A549 treated with AZD2906 at 1 μM for 4 hours (cell line): Measurements from ENCODE around the gene AKAP8L. TPM values are rescaled to one million over a fixed set of nuclear protein-coding genes. Genes with fewer than 3 reads are reported as not detected.

Source experiments
- total RNA-seq: library from RNA; stranded (reverse); fragments of 200-300 nt; extraction: Qiagen RNA extraction; gene quantifications from 5 replicates; pipeline ENCODE4 v1.2.3, GENCODE V29; 2022

The AKAP8L gene, protein sequence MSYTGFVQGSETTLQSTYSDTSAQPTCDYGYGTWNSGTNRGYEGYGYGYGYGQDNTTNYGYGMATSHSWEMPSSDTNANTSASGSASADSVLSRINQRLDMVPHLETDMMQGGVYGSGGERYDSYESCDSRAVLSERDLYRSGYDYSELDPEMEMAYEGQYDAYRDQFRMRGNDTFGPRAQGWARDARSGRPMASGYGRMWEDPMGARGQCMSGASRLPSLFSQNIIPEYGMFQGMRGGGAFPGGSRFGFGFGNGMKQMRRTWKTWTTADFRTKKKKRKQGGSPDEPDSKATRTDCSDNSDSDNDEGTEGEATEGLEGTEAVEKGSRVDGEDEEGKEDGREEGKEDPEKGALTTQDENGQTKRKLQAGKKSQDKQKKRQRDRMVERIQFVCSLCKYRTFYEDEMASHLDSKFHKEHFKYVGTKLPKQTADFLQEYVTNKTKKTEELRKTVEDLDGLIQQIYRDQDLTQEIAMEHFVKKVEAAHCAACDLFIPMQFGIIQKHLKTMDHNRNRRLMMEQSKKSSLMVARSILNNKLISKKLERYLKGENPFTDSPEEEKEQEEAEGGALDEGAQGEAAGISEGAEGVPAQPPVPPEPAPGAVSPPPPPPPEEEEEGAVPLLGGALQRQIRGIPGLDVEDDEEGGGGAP
- total RNA-seq, result 35.0 to 40.5 TPM (median 38.1 TPM) in 5 replicates

DNA sequence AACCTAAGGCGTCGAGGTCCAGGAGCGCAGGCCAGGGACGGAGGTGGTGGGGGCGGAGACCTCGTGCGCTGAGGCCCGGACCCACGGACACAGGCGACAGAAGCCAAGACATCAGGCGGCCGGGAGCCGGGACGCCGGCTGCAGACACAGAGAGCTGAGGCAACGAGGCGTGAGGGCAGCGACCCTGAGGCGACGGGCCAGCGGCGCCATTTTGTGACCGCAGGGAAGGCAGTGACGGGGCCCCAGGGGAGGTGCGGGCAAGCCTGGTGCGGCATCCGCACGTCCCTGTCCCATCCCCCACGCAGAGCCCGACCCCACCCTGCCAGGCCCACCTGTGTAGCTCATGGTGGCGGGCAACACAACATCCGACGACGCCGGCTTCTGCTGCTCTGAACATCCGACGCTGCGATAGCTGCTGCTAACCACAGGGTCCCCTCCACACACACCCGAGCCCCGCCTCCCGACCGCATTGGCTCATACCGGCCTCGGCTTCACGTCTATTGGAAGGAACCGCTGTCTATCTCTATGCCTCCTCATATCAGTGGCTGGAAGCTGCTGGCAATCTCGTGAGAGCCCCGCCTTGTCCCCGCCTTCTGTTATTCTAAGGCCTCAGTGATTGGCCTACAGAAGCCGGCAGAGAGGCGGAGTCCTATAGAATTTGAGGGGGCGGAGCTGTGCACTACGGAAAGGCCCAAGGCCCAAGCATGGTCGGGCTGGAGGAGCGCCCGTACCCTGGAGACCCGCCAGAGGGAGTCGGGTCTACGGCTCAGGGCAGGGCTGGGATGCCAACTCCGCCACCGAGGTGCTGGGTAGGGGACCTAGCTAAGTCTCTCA lies at the start of gene AKAP8L:
Gene AKAP8L (minus strand): TSS at position 410 of the 834 bp plus-strand sequence. CDS start 65 bp downstream, at position 345.

DNA sequence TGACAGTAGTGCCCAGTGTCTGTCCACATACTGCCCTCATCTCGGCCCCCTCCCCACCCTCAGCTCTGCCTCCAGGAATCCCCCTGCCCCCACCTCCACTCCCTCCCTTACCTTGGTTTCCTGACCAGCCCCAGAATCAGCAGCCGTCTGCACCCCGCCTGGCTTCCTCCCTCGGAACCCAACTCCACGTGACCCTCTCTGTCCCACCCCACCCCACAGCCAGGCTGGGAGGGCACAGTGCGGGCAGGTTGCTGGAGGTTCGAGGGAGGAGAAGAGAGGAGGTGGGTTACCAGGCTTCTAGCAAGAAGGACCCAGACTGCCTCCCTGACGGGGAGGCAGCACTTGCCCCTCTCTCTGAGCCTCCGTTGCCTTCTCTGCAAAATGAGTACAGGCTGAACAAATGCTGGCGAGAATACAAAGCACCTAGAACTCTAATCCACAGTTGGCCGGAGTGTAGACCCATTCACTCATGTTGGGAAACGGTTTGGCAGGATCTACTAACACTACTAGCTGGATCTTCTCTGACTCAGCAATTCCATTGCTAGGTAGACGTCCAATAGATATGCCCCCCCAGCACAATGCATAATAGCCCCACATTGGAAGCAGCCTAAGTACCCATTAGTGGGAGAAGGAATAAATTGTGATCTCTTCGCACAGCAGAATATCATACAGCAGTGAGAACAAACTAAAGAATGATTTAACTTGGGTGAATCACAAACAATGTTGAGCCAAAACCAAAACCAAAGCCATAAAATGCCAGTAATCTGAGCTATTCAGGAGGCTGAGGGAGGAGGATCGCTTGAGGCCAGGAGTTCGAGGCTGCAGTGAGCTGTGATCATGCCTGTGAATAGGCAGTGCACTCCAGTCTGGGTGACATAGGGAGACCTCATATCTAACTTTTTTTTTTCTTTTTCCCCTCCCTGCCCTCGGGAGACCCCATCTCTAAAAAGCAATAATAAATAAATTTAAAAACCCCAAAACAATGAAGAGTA lies 45.9 kb upstream of the AKAP8L start, which contains the start of gene RASAL3:
Gene RASAL3 (minus strand): TSS at position 151 of the 992 bp plus-strand sequence. CDS start 186 bp downstream, outside the sequence.

DNA sequence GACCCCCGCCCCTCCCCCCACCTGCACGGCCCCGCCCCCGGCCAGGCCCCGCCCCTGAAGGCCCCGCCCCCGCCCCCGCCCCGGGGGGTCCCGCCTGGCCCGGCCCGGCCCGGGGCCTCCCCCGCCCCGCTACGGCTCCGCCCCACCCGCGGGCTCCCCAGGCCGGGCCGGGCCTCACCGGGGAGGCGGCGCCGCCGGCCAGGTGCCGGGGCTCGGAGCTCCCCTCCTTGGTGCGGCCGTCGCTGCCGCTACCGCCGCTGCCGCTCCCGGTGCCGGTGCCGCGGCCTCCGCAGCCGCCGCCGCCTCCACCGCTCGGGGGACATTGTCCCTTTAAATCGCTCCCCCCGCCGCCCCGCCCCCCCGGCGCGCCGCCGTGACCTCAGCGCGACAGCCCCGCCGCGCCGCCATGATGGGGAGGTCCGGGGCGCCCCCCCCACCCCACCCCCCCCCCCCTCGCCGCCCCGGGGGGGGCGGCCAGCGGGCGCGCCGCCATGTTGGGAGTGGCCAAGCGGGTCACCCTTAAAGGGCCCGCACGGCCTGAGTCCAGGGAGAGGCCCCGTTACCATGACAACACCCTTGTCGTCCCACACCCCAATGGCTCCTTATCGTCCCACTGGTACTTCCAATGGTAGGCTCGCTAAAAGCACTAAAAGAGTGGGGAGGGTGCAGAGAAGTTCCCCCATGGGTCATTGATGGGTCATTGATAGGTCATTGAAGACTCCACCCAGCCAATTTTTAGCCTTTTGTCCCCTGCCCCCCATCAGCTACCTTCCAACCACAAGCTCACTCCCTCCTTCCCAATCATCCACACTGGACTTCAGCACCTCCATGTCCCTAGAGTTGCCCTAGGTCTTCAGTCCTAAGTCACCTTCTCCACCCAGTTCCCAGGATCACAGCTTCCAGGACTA lies 31.1 kb upstream of the AKAP8L start, which contains the start of gene WIZ:
Gene WIZ (minus strand): TSS at position 337 of the 908 bp plus-strand sequence. CDS start 1,649 bp downstream, outside the sequence.

DNA sequence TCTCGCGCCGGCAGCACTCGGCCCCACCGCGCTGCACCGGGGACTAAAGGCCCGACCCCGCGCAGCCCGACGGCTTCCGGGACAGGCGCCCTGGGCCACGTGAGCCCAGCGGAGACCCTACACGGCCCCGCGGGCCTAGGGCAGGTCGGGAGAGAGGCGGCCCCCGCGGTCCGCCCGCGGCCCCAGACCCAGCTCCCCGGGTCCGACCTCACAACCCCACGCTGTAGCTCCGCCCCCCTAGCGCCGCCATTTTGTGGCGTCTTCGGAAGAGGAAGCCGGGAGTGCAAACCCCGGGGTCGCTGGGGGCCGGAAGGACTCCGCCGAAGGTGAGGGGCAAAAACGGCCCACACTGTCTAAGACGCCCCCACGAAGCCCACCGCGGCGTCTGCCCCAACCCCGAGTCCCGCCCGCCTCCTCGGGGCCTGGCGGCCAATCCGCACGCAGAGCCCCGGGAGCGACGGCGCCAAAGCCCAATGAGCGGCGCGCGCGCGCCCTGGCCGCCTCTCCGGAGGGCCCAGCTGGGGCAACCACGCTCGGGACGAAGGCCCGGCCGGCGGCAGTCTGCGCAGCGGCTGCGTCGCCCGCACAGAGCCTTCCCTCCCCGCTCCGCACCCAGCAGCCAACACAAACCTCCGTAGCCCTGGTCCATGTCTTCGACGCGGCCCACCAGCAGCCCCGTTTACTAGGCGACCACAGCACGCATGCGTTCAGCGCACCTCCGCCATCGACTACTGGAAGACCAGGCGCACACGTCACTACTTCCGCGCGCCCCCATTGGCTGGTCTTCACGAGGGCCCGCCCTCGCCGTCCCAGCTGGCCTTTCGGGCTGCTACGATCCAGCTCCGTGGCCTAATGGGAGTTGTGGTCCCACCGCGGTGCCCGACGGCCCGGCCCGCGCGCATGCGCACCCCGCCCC lies 39.4 kb downstream of the AKAP8L start, which contains the start of gene AKAP8:
Gene AKAP8 (minus strand): TSS at position 705 of the 916 bp plus-strand sequence. CDS start 56 bp downstream, at position 649.

DNA sequence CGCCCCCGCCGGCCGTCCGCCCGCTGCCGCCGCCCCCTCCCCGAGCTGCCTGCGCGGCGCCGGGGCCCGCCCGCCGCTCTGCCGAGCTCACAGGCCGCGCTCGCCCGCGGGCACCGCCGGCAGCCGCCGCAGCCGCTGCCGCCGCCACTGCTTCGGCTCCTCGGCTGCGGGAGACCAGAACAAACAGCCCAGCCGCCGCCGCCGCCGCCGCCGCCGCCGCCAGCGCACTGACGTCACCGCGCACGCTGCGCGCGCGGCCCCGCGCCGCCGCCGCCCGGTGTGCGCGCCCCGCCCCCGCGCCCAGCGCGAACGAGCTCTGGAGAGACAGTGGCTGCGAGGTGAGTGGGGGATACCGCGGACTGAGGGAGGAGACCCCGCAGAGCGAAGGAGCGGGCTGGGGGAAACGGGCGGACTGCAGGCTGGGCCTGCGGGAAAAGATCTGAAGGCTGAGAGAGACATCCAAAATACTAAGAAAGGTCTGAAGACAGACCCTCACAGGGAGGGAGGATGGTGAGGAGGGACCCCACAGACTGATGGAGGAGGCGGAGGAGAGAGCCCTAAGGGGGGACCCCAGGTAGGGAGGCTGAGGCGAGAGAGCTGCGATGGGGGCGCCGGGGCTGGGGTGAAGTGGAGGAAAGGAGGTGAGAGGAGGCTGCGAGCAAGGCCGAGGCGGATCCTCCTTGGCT lies 86.3 kb downstream of the AKAP8L start, which contains the start of gene BRD4:
Gene BRD4 (minus strand): TSS at position 229 of the 686 bp plus-strand sequence. CDS start 59,440 bp downstream, outside the sequence.

Other genes with a start within 250 kb of the AKAP8L start
- gene NOTCH3, start 218.0 kb downstream of the AKAP8L start, total RNA-seq, result 12.7 to 20.0 TPM (median 17.7 TPM) in 5 replicates
- gene EPHX3, start 186.5 kb downstream of the AKAP8L start, total RNA-seq, result 0.05 to 0.09 TPM (median 0.06 TPM) in 4 of 5 replicates, not detected in the other
- gene BRD4, start 86.4 kb downstream of the AKAP8L start, total RNA-seq, result 24.6 to 27.4 TPM (median 26.5 TPM) in 5 replicates
- gene AKAP8, start 39.2 kb downstream of the AKAP8L start, total RNA-seq, result 15.4 to 17.9 TPM (median 16.3 TPM) in 5 replicates
- 16.2 to 23.9 TPM (median 23.4 TPM) in 5 replicates for gene WIZ, start 31.0 kb upstream of the AKAP8L start, total RNA-seq
- gene RASAL3, start 45.6 kb upstream of the AKAP8L start, total RNA-seq, result 0.03 to 0.16 TPM in 2 of 5 replicates, not detected in the others
- gene PGLYRP2, start 60.5 kb upstream of the AKAP8L start, total RNA-seq, result 0.03 TPM in 1 of 5 replicates, not detected in the others
- 0.31 to 0.50 TPM (median 0.44 TPM) in 5 replicates for gene CYP4F22, start 89.5 kb upstream of the AKAP8L start, total RNA-seq
- not detected in 5 replicates for gene CYP4F8, start 196.2 kb upstream of the AKAP8L start, total RNA-seq
- 2.8 to 4.4 TPM (median 3.5 TPM) in 5 replicates for gene CYP4F3, start 221.9 kb upstream of the AKAP8L start, total RNA-seq